Smooth muscle cell (in vitro differentiated cells): Measurements from ENCODE around the gene YTHDC1. TPM values are rescaled to one million over a fixed set of nuclear protein-coding genes. Genes with fewer than 3 reads are reported as not detected.

Experiments used
- DNase-seq: peaks from one replicate; lab custom pipeline; 2025; ENCODE audit not compliant: unreplicated experiment; lab: John Stamatoyannopoulos, UW
- H2AFZ ChIP-seq: fragments of 200-600 bp; sonication (generic); 2 replicates; pipeline ENCODE4 v1.6.0; 2016; ENCODE audit warnings: antibody characterized with exemption, low read depth, mild to moderate bottlenecking
- H3F3A ChIP-seq: fragments of 200-600 bp; sonication (generic); 2 replicates; pipeline ENCODE4 v1.6.0; 2017; ENCODE audit warnings: antibody characterized with exemption, low read depth
- H3K27ac ChIP-seq: fragments of 200-600 bp; sonication (generic); 2 replicates; pipeline ENCODE4 v1.5.1; 2016; ENCODE audit warnings: low read depth, mild to moderate bottlenecking
- H3K27me3 ChIP-seq: fragments of 200-600 bp; sonication (generic); 2 replicates; pipeline ENCODE4 v1.6.1; 2016; ENCODE audit warnings: low read depth, mild to moderate bottlenecking
- H3K36me3 ChIP-seq: fragments of 200-600 bp; sonication (generic); 2 replicates; pipeline ENCODE4 v1.5.1; 2016; ENCODE audit warnings: low read depth
- H3K4me1 ChIP-seq: fragments of 200-600 bp; sonication (generic); 2 replicates; pipeline ENCODE4 v1.5.1; 2016; ENCODE audit warnings: low read depth
- H3K4me2 ChIP-seq: fragments of 200-600 bp; sonication (generic); 2 replicates; pipeline ENCODE4 v1.6.0; 2016; ENCODE audit warnings: mild to moderate bottlenecking
- H3K4me3 ChIP-seq: fragments of 200-600 bp; sonication (generic); 2 replicates; pipeline ENCODE4 v1.5.1; 2016; ENCODE audit warnings: mild to moderate bottlenecking
- H3K79me2 ChIP-seq: fragments of 200-600 bp; sonication (generic); 2 replicates; pipeline ENCODE4 v1.6.0; 2016; ENCODE audit warnings: low read depth, mild to moderate bottlenecking
- H3K9ac ChIP-seq: fragments of 200-600 bp; sonication (generic); 2 replicates; pipeline ENCODE4 v1.6.0; 2016; ENCODE audit warnings: low read depth
- H3K9me3 ChIP-seq: fragments of 200-600 bp; sonication (generic); replicated peaks from 2 replicates; pipeline ENCODE4 v1.5.1; 2016; ENCODE audit warnings: low read depth
- H4K20me1 ChIP-seq: fragments of 200-600 bp; sonication (generic); 2 replicates; pipeline ENCODE4 v1.6.0; 2016; ENCODE audit warnings: low read depth
- CTCF ChIP-seq: fragments of 200-600 bp; sonication (generic); IDR thresholded peaks from 2 replicates; pipeline ENCODE4 v1.5.1; 2017; ENCODE audit warnings: borderline replicate concordance, mild to moderate bottlenecking, antibody characterized with exemption; ENCODE audit not compliant: insufficient read depth, poor library complexity, severe bottlenecking
- WGBS: methylation state at CpG from one replicate; pipeline ENCODE4 v1.1.7; 2016; ENCODE audit warnings: low lambda C conversion rate; 5-methylcytosine and 5-hydroxymethylcytosine counted together
- polyA plus RNA-seq: library from polyadenylated mRNA; unstranded; fragments of >200 nt; fragmentation: Nextera tagmentation; extraction: Ambion mirVana; gene quantifications from 2 replicates; pipeline ENCODE4 v1.2.1, GENCODE V29; 2016
- small RNA-seq: library from RNA; depleted of rRNA; stranded (forward); fragments of <200 nt; gene quantifications from one replicate; pipeline ENCODE3, GENCODE V24; 2014
- total RNA-seq: library from RNA; depleted of rRNA; stranded (reverse); fragments of >200 nt; gene quantifications from 2 replicates; pipeline ENCODE4 v1.2.3, GENCODE V29; 2014

Gene YTHDC1
- total and polyA plus RNA-seq, 2 experiments from 2014 or later = 34.3 to 59.1 TPM

GRCh38 chr4:68271851-68272357 is 78.0 kb downstream of the YTHDC1 start:
- WGBS = 3% methylated on average over 11 of the region's 11 CpGs
- Histone ChIP-seq H4K20me1 (no peaks in the 10 kb centered on the region), H3K36me3 (no peaks in the 10 kb centered on the region), H2AFZ (peak overlapping the region; percentile 97), H3K4me1 (peaks cover 7% of the 10 kb centered on the region), H3K27me3 (no peaks in the 10 kb centered on the region), H3K79me2 (no peaks in the 10 kb centered on the region), H3K9me3 (no peaks in the 10 kb centered on the region), H3F3A (no peaks in the 10 kb centered on the region), H3K27ac (peak overlapping the region; percentile 40), H3K9ac (peak overlapping the region; percentile 70), H3K4me2 (peak overlapping the region; percentile 89), H3K4me3 (peak overlapping the region; percentile 67)
- TF ChIP-seq CTCF = peak; percentile 70
- DNase-seq = no peak

- Histone ChIP-seq H4K20me1 (no peaks in the 10 kb centered on the region), H3K4me3 (no peak overlapping the region), H3K27me3 (no peaks in the 10 kb centered on the region), H3K4me1 (peaks cover 3% of the 10 kb centered on the region), H3K9me3 (no peaks in the 10 kb centered on the region), H3F3A (no peaks in the 10 kb centered on the region), H3K27ac (peak overlapping the region; percentile 17), H3K9ac (no peak overlapping the region), H3K36me3 (no peaks in the 10 kb centered on the region), H3K4me2 (no peak overlapping the region), H3K79me2 (no peaks in the 10 kb centered on the region), H2AFZ (peak overlapping the region; percentile 76)
- WGBS = 67% methylated on average over 2 of the region's 2 CpGs
- DNase-seq = no peak
- no peak for TF ChIP-seq CTCF
Observed at GRCh38 chr4:68267433-68267944, 82.4 kb downstream of the YTHDC1 start.

- no peak overlapping the region for H3K4me3 ChIP-seq
- WGBS = 86% methylated on average over 3 of the region's 3 CpGs
- H3K27ac ChIP-seq = no peak overlapping the region
- H3K4me2 ChIP-seq = no peak overlapping the region
- no peak for DNase-seq
- H3K9me3 ChIP-seq = no peaks in the 10 kb centered on the region
- no peaks in the 10 kb centered on the region for H3K27me3 ChIP-seq
- no peak overlapping the region for H2AFZ ChIP-seq
- no peak for TF ChIP-seq CTCF
- no peaks in the 10 kb centered on the region for H3K4me1 ChIP-seq
- H3K9ac ChIP-seq = no peak overlapping the region
- H3K36me3 ChIP-seq = no peaks in the 10 kb centered on the region
- H4K20me1 ChIP-seq = no peaks in the 10 kb centered on the region
- no peaks in the 10 kb centered on the region for H3F3A ChIP-seq
- no peaks in the 10 kb centered on the region for H3K79me2 ChIP-seq
Observed at GRCh38 chr4:68264875-68265565, 84.9 kb downstream of the YTHDC1 start.

Small RNAs within 50 kb of the gene (small RNA-seq; reads per million reads assigned to genes)
- 0.13 reads per million for gene MT2P1

Other genes starting within 250 kb of the YTHDC1 start
- 0.40 and 1.0 TPM in 2 replicates for gene TMPRSS11F, start 220.2 kb downstream of the YTHDC1 start, total RNA-seq
- 0.46 TPM in 1 of 2 replicates, not detected in the other for gene TMPRSS11F, start 220.2 kb downstream of the YTHDC1 start, polyA plus RNA-seq
- gene TMPRSS11B, start 104.4 kb downstream of the YTHDC1 start, total RNA-seq = 0.27 and 0.58 TPM in 2 replicates
- gene TMPRSS11B, start 104.4 kb downstream of the YTHDC1 start, polyA plus RNA-seq = 0.26 and 1.7 TPM in 2 replicates
- gene TMPRSS11E, start 97.4 kb upstream of the YTHDC1 start, total RNA-seq = 14.7 and 18.2 TPM in 2 replicates
- gene TMPRSS11E, start 97.4 kb upstream of the YTHDC1 start, polyA plus RNA-seq = 1.0 and 4.5 TPM in 2 replicates
- not detected in 2 replicates for gene UGT2B17, start 226.2 kb upstream of the YTHDC1 start, total RNA-seq
- gene UGT2B17, start 226.2 kb upstream of the YTHDC1 start, polyA plus RNA-seq = not detected in 2 replicates